ENCODE data around the gene OR14A2.

DNA sequence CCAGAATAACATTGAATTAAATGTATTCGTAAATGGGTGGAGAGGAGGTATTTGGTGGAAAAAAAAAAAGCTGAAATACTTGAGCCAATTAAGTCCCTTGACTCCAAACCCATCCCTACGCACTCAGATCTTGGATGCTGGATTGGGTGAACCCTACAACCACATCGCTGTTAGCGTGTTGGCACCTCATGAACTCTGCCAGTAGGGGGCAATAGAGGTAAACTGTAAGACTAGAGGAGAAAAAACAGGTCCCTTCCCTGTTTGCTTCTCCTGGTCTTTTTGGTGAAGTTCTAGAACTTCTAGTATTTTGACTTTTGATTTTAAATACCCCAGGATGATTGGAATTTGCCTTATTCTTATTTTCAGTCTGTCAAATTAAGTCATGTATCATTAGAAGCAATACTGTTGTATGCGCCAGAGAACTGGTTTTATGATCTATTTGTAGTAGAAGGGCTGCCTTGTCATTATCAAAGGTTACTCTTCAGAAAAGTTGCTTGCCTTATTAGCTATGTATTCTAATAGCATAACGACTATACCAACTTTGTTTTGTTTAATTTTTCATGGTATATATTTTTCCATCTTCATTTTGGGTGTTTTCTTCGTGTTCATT lies 66.5 kb downstream of the OR14A2 start:
- TF ChIP-seq, protein P1, sequence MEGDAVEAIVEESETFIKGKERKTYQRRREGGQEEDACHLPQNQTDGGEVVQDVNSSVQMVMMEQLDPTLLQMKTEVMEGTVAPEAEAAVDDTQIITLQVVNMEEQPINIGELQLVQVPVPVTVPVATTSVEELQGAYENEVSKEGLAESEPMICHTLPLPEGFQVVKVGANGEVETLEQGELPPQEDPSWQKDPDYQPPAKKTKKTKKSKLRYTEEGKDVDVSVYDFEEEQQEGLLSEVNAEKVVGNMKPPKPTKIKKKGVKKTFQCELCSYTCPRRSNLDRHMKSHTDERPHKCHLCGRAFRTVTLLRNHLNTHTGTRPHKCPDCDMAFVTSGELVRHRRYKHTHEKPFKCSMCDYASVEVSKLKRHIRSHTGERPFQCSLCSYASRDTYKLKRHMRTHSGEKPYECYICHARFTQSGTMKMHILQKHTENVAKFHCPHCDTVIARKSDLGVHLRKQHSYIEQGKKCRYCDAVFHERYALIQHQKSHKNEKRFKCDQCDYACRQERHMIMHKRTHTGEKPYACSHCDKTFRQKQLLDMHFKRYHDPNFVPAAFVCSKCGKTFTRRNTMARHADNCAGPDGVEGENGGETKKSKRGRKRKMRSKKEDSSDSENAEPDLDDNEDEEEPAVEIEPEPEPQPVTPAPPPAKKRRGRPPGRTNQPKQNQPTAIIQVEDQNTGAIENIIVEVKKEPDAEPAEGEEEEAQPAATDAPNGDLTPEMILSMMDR (conservative IDR thresholded peaks at IDR 0.05; ENCODE audit: low read length): peak; percentile 91
- no peak for TF ChIP-seq EZH2phosphoT487 (IDR thresholded peaks at IDR 0.05; ENCODE audit: borderline replicate concordance, low read depth, low read length)
